CD4-positive, alpha-beta memory T cell (primary cell): ENCODE measurements around the gene TLE7. TPM values are rescaled to one million over a fixed set of nuclear protein-coding genes. Genes with fewer than 3 reads are reported as not detected.

Experiments
- CTCF ChIA-PET: fragments of 350-600 bp; sonication (Branson Sonifier 250); formaldehyde crosslinking; loops from one replicate; lab custom pipeline; 2021; ENCODE audit warnings: inconsistent platforms; ENCODE audit not compliant: partially characterized antibody; lab: Charles Lee
- POLR2A ChIA-PET: fragments of 350-600 bp; sonication (Branson Sonifier 250); formaldehyde crosslinking; loops from one replicate; lab custom pipeline; 2021; ENCODE audit not compliant: partially characterized antibody; lab: Charles Lee
- DNase-seq, 5 donors: peaks; one replicate each; pipeline versions ENCODE4 v3.0.0 to v3.0.0-alpha.2; 2020 to 2022; ENCODE audit warnings: mixed read lengths in 1 of 5
- H3K27ac ChIP-seq: one replicate; pipeline ENCODE4 v1.7.0; 2013; ENCODE audit warnings: low read depth, low read length
- H3K27me3 ChIP-seq: 2 replicates; pipeline ENCODE4 v1.7.0; 2013; ENCODE audit warnings: mild to moderate bottlenecking, low read length, moderate library complexity; ENCODE audit not compliant: insufficient read depth
- H3K36me3 ChIP-seq: 2 replicates; pipeline ENCODE4 v1.7.0; 2013; ENCODE audit warnings: mild to moderate bottlenecking, low read length, moderate library complexity; ENCODE audit not compliant: insufficient read depth
- H3K4me1 ChIP-seq: 2 replicates; pipeline ENCODE4 v1.7.0; 2013; ENCODE audit warnings: mild to moderate bottlenecking, low read length, moderate library complexity; ENCODE audit not compliant: insufficient read depth
- H3K4me3 ChIP-seq, 2 donors: one replicate each; pipeline ENCODE4 v1.7.0; 2013; ENCODE audit warnings: low read length in 2 of 2, mild to moderate bottlenecking in 1 of 2
- H3K9me3 ChIP-seq, 2 donors: one replicate each; pipeline ENCODE4 v1.7.0; 2013; ENCODE audit warnings: low read length in 2 of 2, control low read depth in 1 of 2; ENCODE audit not compliant: control insufficient read depth in 1 of 2
- H3K27ac Mint-ChIP-seq, 7 donors: one replicate each; pipeline ENCODE4 v1.8.0; 2020 to 2021; ENCODE audit warnings: mixed read lengths in 7 of 7, mild to moderate bottlenecking in 6 of 7, inconsistent platforms in 3 of 7, moderate library complexity in 3 of 7
- H3K27me3 Mint-ChIP-seq, 2 donors: one replicate each; pipeline ENCODE4 v1.8.0; 2020 to 2021; ENCODE audit warnings: mixed read lengths in 2 of 2
- H3K36me3 Mint-ChIP-seq, 2 donors: one replicate each; pipeline ENCODE4 v1.8.0; 2020 to 2021; ENCODE audit warnings: mixed read lengths in 2 of 2, inconsistent platforms in 1 of 2, mild to moderate bottlenecking in 1 of 2
- H3K4me1 Mint-ChIP-seq, 4 donors: one replicate each; pipeline ENCODE4 v1.8.0; 2020 to 2021; ENCODE audit warnings: mixed read lengths in 4 of 4, mild to moderate bottlenecking in 1 of 4
- H3K4me3 Mint-ChIP-seq, 8 donors: one replicate each; pipeline ENCODE4 v1.8.0; 2020 to 2021; ENCODE audit warnings: mixed read lengths in 8 of 8, mild to moderate bottlenecking in 7 of 8, moderate library complexity in 6 of 8, inconsistent platforms in 3 of 8
- H3K9me3 Mint-ChIP-seq, 8 donors: one replicate each; pipeline ENCODE4 v1.8.0; 2020 to 2021; ENCODE audit warnings: mixed read lengths in 8 of 8, mild to moderate bottlenecking in 5 of 8, inconsistent platforms in 3 of 8, moderate library complexity in 1 of 8
- intact Hi-C: fragments of 100-400 bp; cut with micrococcal nuclease; formaldehyde crosslinking; loops from one replicate; pipeline ENCODE4 v1.15.1; 2023
- polyA plus RNA-seq, 2 donors: library from polyadenylated mRNA; unstranded; fragments of 300-500 nt; fragmentation: Illumina TruSeq; gene quantifications; one replicate each; pipeline ENCODE4 v1.2.3, GENCODE V29; 2021
- total RNA-seq, 2 experiments: library from RNA; stranded (reverse); gene quantifications; one replicate each; pipeline ENCODE4 v1.2.3, GENCODE V29; 2021

The TLE7 gene
- total and polyA plus RNA-seq, 4 experiments from 2014 or later: not detected

DNA sequence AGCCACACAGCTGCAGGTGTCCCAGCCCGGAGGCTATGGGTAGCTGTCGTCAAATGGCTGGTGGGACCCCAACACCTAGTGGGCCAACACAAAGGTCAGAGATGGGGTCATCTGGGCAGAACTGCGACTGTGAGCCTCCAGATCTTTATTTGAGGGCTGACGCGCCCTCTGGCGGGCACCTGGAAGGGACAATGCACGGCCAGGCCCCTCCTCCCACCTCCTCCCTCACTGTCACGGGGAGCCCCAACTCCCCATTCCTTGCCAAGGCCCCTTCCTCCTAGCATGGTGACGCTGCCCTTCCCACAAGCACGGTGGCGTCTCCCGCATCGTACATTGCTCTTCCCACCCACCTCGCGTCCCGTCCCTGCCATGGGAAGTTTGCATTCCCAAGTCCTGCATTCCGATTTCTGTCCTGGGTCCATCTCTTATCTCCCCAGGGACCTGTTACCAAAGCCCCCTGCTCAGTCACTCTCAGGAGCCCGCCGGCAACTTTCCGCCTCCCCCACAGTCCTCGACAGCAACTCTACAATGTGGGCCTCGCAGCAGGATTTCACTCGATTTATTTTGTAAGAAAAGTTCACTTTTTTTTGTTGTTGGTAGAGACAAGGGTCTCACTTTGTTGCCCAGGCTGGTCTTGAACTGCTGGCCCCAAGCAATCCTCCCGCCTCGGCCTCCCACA is 1.0 kb downstream of the TLE7 start:
- CTCF ChIA-PET: interaction anchor here (1.2 to 1.4 kb wide), 3 partner anchors 18 to 58 kb away, joined by 3 read pairs; no protein-coding TSS in a partner anchor

DNA sequence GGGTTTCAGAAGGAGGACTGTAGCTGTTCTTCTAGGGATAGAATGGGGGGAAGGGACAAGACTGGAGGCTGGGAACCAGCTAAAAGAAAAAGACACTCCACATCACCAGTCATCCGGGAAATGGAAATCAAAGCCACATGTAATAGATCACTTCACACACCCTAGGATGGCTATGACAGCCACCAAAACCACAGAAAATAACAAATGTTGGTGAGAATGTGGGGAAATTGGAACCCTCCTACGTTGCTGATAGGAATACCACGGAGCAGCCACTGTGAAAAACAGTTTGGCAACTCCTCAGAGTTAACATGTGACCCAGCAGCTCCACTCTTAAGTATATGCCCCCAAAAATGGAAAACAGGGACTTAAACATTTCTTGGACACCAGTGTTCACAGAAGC is 2.3 kb downstream of the TLE7 start:
- Histone ChIP-seq H3K4me1 (no peaks in the 10 kb centered on the region), H3K36me3 (no peaks in the 10 kb centered on the region), H3K27me3 (no peaks in the 10 kb centered on the region), H3K27ac (no peak overlapping the region), H3K4me3 (no peak overlapping the region), H3K9me3 (peaks cover 0 to under 1% of the 10 kb centered on the region in 2 donors)
- Mint-ChIP-seq H3K4me1 (peaks cover 0 to 3% (median 0%) of the 10 kb centered on the region in 4 donors), H3K36me3 (no peaks in the 10 kb centered on the region), H3K27ac (no peak overlapping the region), H3K9me3 (peaks cover 0 to 14% (median 10%) of the 10 kb centered on the region in 8 donors), H3K27me3 (peaks cover 7 to 22% of the 10 kb centered on the region in 2 donors), H3K4me3 (no peak overlapping the region)
- intact Hi-C loops: no loop called here
- ChIA-PET CTCF (interaction anchor here (1.1 to 1.4 kb wide), 3 partner anchors 20 to 30 kb away, joined by 3 read pairs; no protein-coding TSS in a partner anchor), POLR2A (no interaction called here)
- DNase-seq: no peak

More for the DNA sequence above, 1.0 kb downstream of the TLE7 start:
- H3K27me3 ChIP-seq: no peaks in the 10 kb centered on the region
- Mint-ChIP-seq H3K4me1 (peaks cover 0 to 3% (median 0%) of the 10 kb centered on the region in 4 donors), H3K36me3 (peaks cover 0 to 2% of the 10 kb centered on the region in 2 donors), H3K27me3 (peaks cover 7 to 22% of the 10 kb centered on the region in 2 donors), H3K27ac (no peak overlapping the region), H3K9me3 (peaks cover 0 to 22% (median 19%) of the 10 kb centered on the region in 8 donors), H3K4me3 (no peak overlapping the region)
- no peak overlapping the region for H3K27ac ChIP-seq
- H3K36me3 ChIP-seq: no peaks in the 10 kb centered on the region
- DNase-seq: no peak
- POLR2A ChIA-PET: interaction anchor here (0.6 kb wide), 1 partner anchor 49 kb away, joined by 4 read pairs; no protein-coding TSS in a partner anchor
- H3K4me1 ChIP-seq: no peaks in the 10 kb centered on the region
- H3K4me3 ChIP-seq: no peak overlapping the region
- peaks cover 0 to 4% of the 10 kb centered on the region in 2 donors for H3K9me3 ChIP-seq
- intact Hi-C loops: no loop called here

DNA sequence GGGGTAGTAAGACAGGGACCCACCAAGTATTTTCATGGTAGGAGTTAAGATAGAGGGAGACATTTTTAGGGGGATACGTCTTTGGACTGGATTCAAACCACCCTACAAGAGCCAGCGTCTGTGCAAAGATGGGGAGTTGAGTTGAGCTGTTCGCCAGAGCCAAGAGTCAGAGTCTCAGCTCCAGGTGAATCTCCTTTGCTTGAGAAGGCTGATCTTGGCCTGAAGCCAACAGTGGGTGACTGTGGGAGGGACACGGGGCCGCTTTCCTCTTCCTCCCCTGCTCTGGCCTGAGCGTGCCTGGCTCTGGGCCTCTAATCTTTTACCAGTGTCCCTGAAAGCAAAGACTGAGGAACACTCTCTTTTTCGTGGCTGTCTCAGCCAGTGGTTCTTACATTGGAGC is 5.4 kb downstream of the TLE7 start:
- CTCF ChIA-PET: no interaction called here
- no peaks in the 10 kb centered on the region for H3K4me1 ChIP-seq
- Mint-ChIP-seq H3K4me1 (peaks cover 0 to 3% (median 0%) of the 10 kb centered on the region in 4 donors), H3K27ac (peak overlapping the region in 1 of 7 donors; percentile 65), H3K27me3 (peaks cover 9 to 28% of the 10 kb centered on the region in 2 donors), H3K36me3 (no peaks in the 10 kb centered on the region), H3K9me3 (peaks cover 0 to 2% (median 0%) of the 10 kb centered on the region in 8 donors), H3K4me3 (no peak overlapping the region)
- H3K27me3 ChIP-seq: no peaks in the 10 kb centered on the region
- no peak overlapping the region for H3K27ac ChIP-seq
- no peaks in the 10 kb centered on the region for H3K36me3 ChIP-seq
- intact Hi-C loops: no loop called here
- POLR2A ChIA-PET: no interaction called here
- no peaks in the 10 kb centered on the region for H3K9me3 ChIP-seq
- no peak for DNase-seq
- H3K4me3 ChIP-seq: no peak overlapping the region

DNA sequence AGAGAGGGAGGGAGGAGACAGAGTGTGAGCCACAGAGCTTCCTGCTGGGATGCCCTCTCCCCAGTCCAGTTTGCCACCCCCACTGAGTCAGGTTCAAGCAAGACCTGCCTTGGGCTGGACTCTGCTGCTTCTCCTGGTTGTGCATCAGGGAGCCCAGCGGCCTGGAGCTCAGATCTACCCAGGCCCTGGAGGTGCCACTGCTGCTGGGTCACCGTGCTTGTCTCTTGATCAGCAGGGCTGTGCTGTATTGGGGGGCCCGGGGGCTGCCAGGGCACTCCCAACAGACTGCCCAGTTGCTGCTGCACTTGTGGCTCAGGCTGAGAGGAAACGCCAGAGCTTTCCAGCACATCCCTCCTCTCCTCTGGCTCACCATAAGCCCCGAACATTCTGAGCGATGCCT is 8.9 kb downstream of the TLE7 start:
- no peak for DNase-seq
- Mint-ChIP-seq H3K9me3 (peaks cover 0 to 8% (median under 1%) of the 10 kb centered on the region in 8 donors), H3K36me3 (no peaks in the 10 kb centered on the region), H3K27ac (no peak overlapping the region), H3K4me3 (no peak overlapping the region), H3K4me1 (no peaks in the 10 kb centered on the region), H3K27me3 (peaks cover 9 to 22% of the 10 kb centered on the region in 2 donors)
- no peak overlapping the region for H3K27ac ChIP-seq
- H3K36me3 ChIP-seq: no peaks in the 10 kb centered on the region
- H3K4me1 ChIP-seq: no peaks in the 10 kb centered on the region
- POLR2A ChIA-PET: no interaction called here
- CTCF ChIA-PET: interaction anchor here (0.9 to 1.2 kb wide), 2 partner anchors 11 to 15 kb away, joined by 3 to 4 read pairs; no protein-coding TSS in a partner anchor
- no peak overlapping the region for H3K4me3 ChIP-seq
- H3K27me3 ChIP-seq: no peaks in the 10 kb centered on the region
- intact Hi-C loops: no loop called here
- no peaks in the 10 kb centered on the region for H3K9me3 ChIP-seq

- Histone ChIP-seq H3K9me3 (no peaks in the 10 kb centered on the region), H3K27me3 (no peaks in the 10 kb centered on the region), H3K4me3 (no peak overlapping the region), H3K4me1 (no peaks in the 10 kb centered on the region), H3K27ac (no peak overlapping the region), H3K36me3 (no peaks in the 10 kb centered on the region)
- Mint-ChIP-seq H3K27me3 (peaks cover 7 to 21% of the 10 kb centered on the region in 2 donors), H3K4me3 (no peak overlapping the region), H3K9me3 (peaks cover 0 to 9% (median under 1%) of the 10 kb centered on the region in 8 donors), H3K36me3 (no peaks in the 10 kb centered on the region), H3K4me1 (peaks cover 0 to 3% (median 2%) of the 10 kb centered on the region in 4 donors), H3K27ac (no peak overlapping the region)
- ChIA-PET CTCF (no interaction called here), POLR2A (no interaction called here)
- intact Hi-C loops: no loop called here
- no peak for DNase-seq
Observed at GRCh38 chr16:71431991-71432390, 9.9 kb downstream of the TLE7 start.

- Mint-ChIP-seq H3K36me3 (no peaks in the 10 kb centered on the region), H3K4me1 (peaks cover 3 to 8% (median 4%) of the 10 kb centered on the region in 4 donors), H3K27me3 (peaks cover 10 to 24% of the 10 kb centered on the region in 2 donors), H3K27ac (no peak overlapping the region), H3K9me3 (peaks cover 0 to 9% (median 2%) of the 10 kb centered on the region in 8 donors), H3K4me3 (no peak overlapping the region)
- intact Hi-C loops: no loop called here
- Histone ChIP-seq H3K4me3 (no peak overlapping the region), H3K27me3 (no peaks in the 10 kb centered on the region), H3K27ac (no peak overlapping the region), H3K9me3 (no peaks in the 10 kb centered on the region), H3K4me1 (peaks cover 4% of the 10 kb centered on the region), H3K36me3 (no peaks in the 10 kb centered on the region)
- ChIA-PET CTCF (no interaction called here), POLR2A (no interaction called here)
- DNase-seq: no peak
Observed at GRCh38 chr16:71431176-71431575, 10.7 kb downstream of the TLE7 start.

DNA sequence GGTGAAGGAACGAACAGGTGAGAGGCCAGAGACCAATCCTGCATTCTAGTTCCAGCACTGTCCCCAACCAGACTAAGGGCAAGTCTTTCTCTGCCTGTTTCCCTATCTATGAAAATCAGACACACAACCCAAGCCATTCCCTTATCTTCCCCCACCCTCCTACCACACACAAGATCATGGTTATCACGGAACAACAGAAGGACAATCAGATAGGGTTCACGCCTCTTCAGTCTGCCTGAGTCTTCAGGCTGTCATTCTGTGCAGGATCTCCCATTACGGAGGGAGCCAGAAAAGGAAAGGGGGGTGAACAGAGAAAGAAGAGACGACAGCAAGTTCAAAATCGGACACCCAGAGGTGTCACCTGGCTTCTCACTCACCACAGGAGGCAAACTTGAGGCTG is 11.1 kb downstream of the TLE7 start:
- Mint-ChIP-seq H3K4me1 (peaks cover 3 to 8% (median 5%) of the 10 kb centered on the region in 4 donors), H3K9me3 (peaks cover 0 to 9% (median 2%) of the 10 kb centered on the region in 8 donors), H3K27ac (no peak overlapping the region), H3K36me3 (no peaks in the 10 kb centered on the region), H3K27me3 (peaks cover 10 to 24% of the 10 kb centered on the region in 2 donors), H3K4me3 (no peak overlapping the region)
- Histone ChIP-seq H3K36me3 (no peaks in the 10 kb centered on the region), H3K27me3 (no peaks in the 10 kb centered on the region), H3K9me3 (no peaks in the 10 kb centered on the region), H3K4me1 (peaks cover 4% of the 10 kb centered on the region), H3K27ac (no peak overlapping the region), H3K4me3 (no peak overlapping the region)
- DNase-seq: no peak
- CTCF ChIA-PET: interaction anchor here (4.1 kb wide), 1 partner anchor 19 kb away, joined by 28 read pairs; no protein-coding TSS in a partner anchor
- POLR2A ChIA-PET: interaction anchor here (0.7 kb wide), 1 partner anchor 41 kb away, joined by 3 read pairs; no protein-coding TSS in a partner anchor
- intact Hi-C loops: no loop called here
